HG03342 (cell line): ENCODE results near the gene ZMIZ1.

Experiments
- ATAC-seq: cut with Tn5 transposase; IDR thresholded peaks from one replicate; pipeline ENCODE4 v1.9.1; 2021; ENCODE audit warnings: mild to moderate bottlenecking, moderate library complexity; ENCODE audit not compliant: unreplicated experiment

Gene ZMIZ1

GRCh38 chr10:79116368-79116767 is 47.6 kb downstream of the ZMIZ1 start:
- ATAC-seq: no peak

- ATAC-seq: no peak
These were observed 48.3 kb downstream of the ZMIZ1 start for GRCh38 chr10:79116801-79117723.

- ATAC-seq: no peak
These were observed 49.8 kb downstream of the ZMIZ1 start for GRCh38 chr10:79118286-79119202.

- ATAC-seq: no peak
These were observed 50.5 kb downstream of the ZMIZ1 start for GRCh38 chr10:79119306-79119705.

- ATAC-seq: no peak
These were observed 54.8 kb downstream of the ZMIZ1 start for GRCh38 chr10:79123547-79123963.

GRCh38 chr10:79124066-79124465 is 55.3 kb downstream of the ZMIZ1 start:
- no peak for ATAC-seq

- no peak for ATAC-seq
These were observed 56.3 kb downstream of the ZMIZ1 start for GRCh38 chr10:79125092-79125491.

GRCh38 chr10:79126351-79127080 is 57.8 kb downstream of the ZMIZ1 start:
- no peak for ATAC-seq

- ATAC-seq: no peak
These were observed 58.6 kb downstream of the ZMIZ1 start for GRCh38 chr10:79127151-79127961.

GRCh38 chr10:79128241-79128922 is 59.6 kb downstream of the ZMIZ1 start:
- ATAC-seq: no peak

- no peak for ATAC-seq
These were observed 60.1 kb downstream of the ZMIZ1 start for GRCh38 chr10:79128923-79129305.

- no peak for ATAC-seq
These were observed 60.7 kb downstream of the ZMIZ1 start for GRCh38 chr10:79129361-79129997.

- ATAC-seq: no peak
These were observed 61.5 kb downstream of the ZMIZ1 start for GRCh38 chr10:79130255-79130654.

- no peak for ATAC-seq
These were observed 62.1 kb downstream of the ZMIZ1 start for GRCh38 chr10:79130846-79131245.

GRCh38 chr10:79131836-79132631 is 63.3 kb downstream of the ZMIZ1 start:
- no peak for ATAC-seq

GRCh38 chr10:79132681-79133381 is 64.1 kb downstream of the ZMIZ1 start:
- ATAC-seq: no peak

GRCh38 chr10:79133416-79133815 is 64.7 kb downstream of the ZMIZ1 start:
- no peak for ATAC-seq

- ATAC-seq: no peak
These were observed 67.0 kb downstream of the ZMIZ1 start for GRCh38 chr10:79135790-79136189.
